Measurements from ENCODE around the gene ZBTB9. TPM values are rescaled to one million over a fixed set of nuclear protein-coding genes. Genes with fewer than 3 reads are reported as not detected.
"Not testable (repeated sequence)": the region's sequence is repeated elsewhere in the genome, so short reads cannot be mapped to it uniquely, and the experiment has no call there.

ZBTB9 gene
- total RNA-seq, 1 experiment from 2014 or later, result 8.4 TPM

- no peak for DNase-seq (ENCODE audit: low read depth)
Observed at GRCh38 chr6:33459226-33459625, 4.8 kb downstream of the ZBTB9 start.

- no peak for DNase-seq (ENCODE audit: low read depth)
Observed at GRCh38 chr6:33466075-33466735, 11.8 kb downstream of the ZBTB9 start.

- no peak for DNase-seq (ENCODE audit: low read depth)
Observed at GRCh38 chr6:33467091-33467490, 12.7 kb downstream of the ZBTB9 start.

- no peak for DNase-seq (ENCODE audit: low read depth)
Observed at GRCh38 chr6:33469661-33470060, 15.3 kb downstream of the ZBTB9 start.

GRCh38 chr6:33477864-33478263 is 23.5 kb downstream of the ZBTB9 start:
- no peak for DNase-seq (ENCODE audit: low read depth)

GRCh38 chr6:33481192-33481591 is 26.8 kb downstream of the ZBTB9 start:
- DNase-seq (ENCODE audit: low read depth), result no peak

- DNase-seq (ENCODE audit: low read depth), result not testable (repeated sequence)
Observed at GRCh38 chr6:33482620-33483019, 28.2 kb downstream of the ZBTB9 start.

- DNase-seq (ENCODE audit: low read depth), result no peak
Observed at GRCh38 chr6:33483678-33484077, 29.3 kb downstream of the ZBTB9 start.

GRCh38 chr6:33484673-33485262 is 30.4 kb downstream of the ZBTB9 start:
- DNase-seq (ENCODE audit: low read depth), result not testable (repeated sequence)

- not testable (repeated sequence) for DNase-seq (ENCODE audit: low read depth)
Observed at GRCh38 chr6:33485680-33486079, 31.3 kb downstream of the ZBTB9 start.

- no peak for DNase-seq (ENCODE audit: low read depth)
Observed at GRCh38 chr6:33488339-33488738, 34.0 kb downstream of the ZBTB9 start.

- peak; percentile 13 for DNase-seq (ENCODE audit: low read depth)
Observed at GRCh38 chr6:33490198-33490597, 35.8 kb downstream of the ZBTB9 start.

GRCh38 chr6:33490621-33491020 is 36.2 kb downstream of the ZBTB9 start:
- DNase-seq (ENCODE audit: low read depth), result no peak

- no peak for DNase-seq (ENCODE audit: low read depth)
Observed at GRCh38 chr6:33492093-33492492, 37.7 kb downstream of the ZBTB9 start.

GRCh38 chr6:33497157-33497556 is 42.8 kb downstream of the ZBTB9 start:
- DNase-seq (ENCODE audit: low read depth), result no peak

GRCh38 chr6:33502486-33502885 is 48.1 kb downstream of the ZBTB9 start:
- DNase-seq (ENCODE audit: low read depth), result no peak

- no peak for DNase-seq (ENCODE audit: low read depth)
Observed at GRCh38 chr6:33504486-33504885, 50.1 kb downstream of the ZBTB9 start.

- DNase-seq (ENCODE audit: low read depth), result no peak
Observed at GRCh38 chr6:33505548-33506370, 51.4 kb downstream of the ZBTB9 start.
